CD4-positive, alpha-beta T cell treated with Interleukin-10 for 1 hour (primary cell): ENCODE results near the gene TSHR.

Experiments used
- DNase-seq: peaks from one replicate; pipeline ENCODE4 v3.0.0-alpha.2; 2020

The TSHR gene

GRCh38 chr14:81193924-81194633 lies 238.7 kb downstream of the TSHR start:
- DNase-seq: no peak
